ENCODE results near the gene IL17REL.

IL17REL gene

GRCh38 chr22:50046019-50046415 is 33.5 kb upstream of the IL17REL start:
- H3K9ac ChIP-seq = no peak overlapping the region
- no peaks in the 10 kb centered on the region for H4K20me1 ChIP-seq (ENCODE audit: insufficient read depth)
- H3K4me2 ChIP-seq = no peak overlapping the region
- H3K36me3 ChIP-seq (ENCODE audit: insufficient read depth) = no peaks in the 10 kb centered on the region
- H3K27me3 ChIP-seq (ENCODE audit: insufficient read depth, low read depth) = no peaks in the 10 kb centered on the region
- H2AFZ ChIP-seq (ENCODE audit: low read depth) = no peak overlapping the region
- no peaks in the 10 kb centered on the region for H3K79me2 ChIP-seq (ENCODE audit: insufficient read depth, low read depth)
- H3K4me3 ChIP-seq (IDR thresholded peaks at IDR 0.05; ENCODE audit: insufficient read depth, low read depth, low read length) = no peak overlapping the region
- no peak for TF ChIP-seq CTCF (conservative IDR thresholded peaks at IDR 0.05; ENCODE audit: low read depth, low read length)
- H3K4me1 ChIP-seq (ENCODE audit: low read depth, poor library complexity, severe bottlenecking) = no peaks in the 10 kb centered on the region
- no peak overlapping the region for H3K27ac ChIP-seq

GRCh38 chr22:50045211-50046018 is 32.9 kb upstream of the IL17REL start:
- H3K27ac ChIP-seq = no peak overlapping the region
- no peaks in the 10 kb centered on the region for H3K27me3 ChIP-seq (ENCODE audit: insufficient read depth, low read depth)
- H4K20me1 ChIP-seq (ENCODE audit: insufficient read depth) = no peaks in the 10 kb centered on the region
- H3K4me1 ChIP-seq (ENCODE audit: low read depth, poor library complexity, severe bottlenecking) = no peaks in the 10 kb centered on the region
- no peak overlapping the region for H2AFZ ChIP-seq (ENCODE audit: low read depth)
- H3K9ac ChIP-seq = no peak overlapping the region
- no peaks in the 10 kb centered on the region for H3K36me3 ChIP-seq (ENCODE audit: insufficient read depth)
- H3K4me2 ChIP-seq = no peak overlapping the region
- H3K4me3 ChIP-seq (IDR thresholded peaks at IDR 0.05; ENCODE audit: insufficient read depth, low read depth, low read length) = no peak overlapping the region
- H3K79me2 ChIP-seq (ENCODE audit: insufficient read depth, low read depth) = no peaks in the 10 kb centered on the region
- no peak for TF ChIP-seq CTCF (conservative IDR thresholded peaks at IDR 0.05; ENCODE audit: low read depth, low read length)

DNA sequence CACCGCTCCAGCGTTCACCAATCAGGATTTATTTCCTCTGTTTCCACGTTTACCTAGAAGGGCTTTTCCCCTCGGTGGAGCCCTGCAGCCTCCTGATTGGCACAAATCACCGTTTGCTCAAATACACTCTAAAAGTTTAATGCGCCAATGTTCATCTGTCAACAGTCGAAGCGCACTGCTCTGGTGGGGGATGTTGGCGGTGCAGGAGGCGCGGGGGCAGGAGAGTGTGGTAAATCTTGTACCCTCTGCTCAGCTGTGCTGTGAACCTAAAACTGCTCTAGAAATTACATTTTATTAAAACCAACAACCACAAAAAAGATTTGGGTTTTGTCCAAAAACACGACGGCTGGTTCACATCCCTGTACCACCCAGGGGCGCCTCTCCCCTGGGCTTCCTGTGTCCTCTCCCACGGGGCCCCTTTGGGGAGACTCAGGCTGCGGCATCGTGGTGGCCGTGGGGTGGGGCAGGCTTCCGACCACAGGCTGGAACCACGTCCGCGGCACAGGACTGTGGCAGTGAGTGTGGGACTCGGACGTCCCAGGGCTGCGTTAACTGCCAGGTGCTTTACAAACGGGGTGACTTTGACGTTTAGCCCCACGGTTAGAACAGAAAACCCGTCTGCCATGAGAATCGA is 32.0 kb upstream of the IL17REL start:
- H3K27me3 ChIP-seq (ENCODE audit: insufficient read depth, low read depth) = no peaks in the 10 kb centered on the region
- TF ChIP-seq CTCF (conservative IDR thresholded peaks at IDR 0.05; ENCODE audit: low read depth, low read length) = no peak
- H3K36me3 ChIP-seq (ENCODE audit: insufficient read depth) = no peaks in the 10 kb centered on the region
- H3K4me1 ChIP-seq (ENCODE audit: low read depth, poor library complexity, severe bottlenecking) = no peaks in the 10 kb centered on the region
- no peaks in the 10 kb centered on the region for H4K20me1 ChIP-seq (ENCODE audit: insufficient read depth)
- H3K27ac ChIP-seq = no peak overlapping the region
- H3K4me3 ChIP-seq (IDR thresholded peaks at IDR 0.05; ENCODE audit: insufficient read depth, low read depth, low read length) = no peak overlapping the region
- H3K4me2 ChIP-seq = no peak overlapping the region
- no peaks in the 10 kb centered on the region for H3K79me2 ChIP-seq (ENCODE audit: insufficient read depth, low read depth)
- no peak overlapping the region for H2AFZ ChIP-seq (ENCODE audit: low read depth)
- no peak overlapping the region for H3K9ac ChIP-seq

DNA sequence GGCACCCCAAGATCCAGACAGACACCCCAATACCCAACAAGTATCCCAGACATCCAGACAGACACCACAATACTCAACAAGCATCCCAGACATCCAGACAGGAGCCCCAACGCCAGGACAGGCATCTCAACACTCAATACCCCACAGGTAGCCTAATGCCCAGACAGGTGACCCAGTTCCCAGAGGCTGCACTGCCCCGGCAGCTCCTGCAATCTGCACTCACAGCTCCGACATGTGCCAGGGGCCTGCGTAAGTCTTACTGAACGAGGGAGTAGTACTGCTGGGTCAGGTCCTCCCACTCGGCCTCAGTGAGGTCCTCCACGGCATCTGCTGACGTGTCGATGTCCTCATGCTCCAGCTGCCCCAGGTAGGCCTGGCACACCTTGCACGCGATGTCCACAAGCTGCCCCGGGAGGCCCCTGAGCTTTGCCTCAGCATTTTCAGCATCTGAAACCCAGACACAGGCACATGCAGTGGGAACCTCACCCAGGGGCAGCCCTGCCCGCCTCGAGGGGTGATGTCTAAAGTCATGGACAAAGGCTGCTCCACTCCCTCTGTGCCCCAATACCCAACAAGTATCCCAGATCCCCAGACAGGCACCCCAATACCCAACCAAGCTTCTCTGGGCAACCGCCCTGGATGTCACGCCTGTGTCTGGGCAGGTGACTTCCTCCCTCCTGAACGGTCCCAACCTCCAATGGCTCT is 28.9 kb upstream of the IL17REL start:
- Histone ChIP-seq H3K36me3 (ENCODE audit: insufficient read depth) (no peaks in the 10 kb centered on the region), H4K20me1 (ENCODE audit: insufficient read depth) (no peaks in the 10 kb centered on the region), H3K4me3 (IDR thresholded peaks at IDR 0.05; ENCODE audit: insufficient read depth, low read depth, low read length) (no peak overlapping the region), H2AFZ (ENCODE audit: low read depth) (no peak overlapping the region), H3K27ac (no peak overlapping the region), H3K27me3 (ENCODE audit: insufficient read depth, low read depth) (no peaks in the 10 kb centered on the region; the same call in 1 of the 2 replicates), H3K79me2 (ENCODE audit: insufficient read depth, low read depth) (no peaks in the 10 kb centered on the region), H3K4me2 (no peak overlapping the region), H3K4me1 (ENCODE audit: low read depth, poor library complexity, severe bottlenecking) (no peaks in the 10 kb centered on the region), H3K9ac (no peak overlapping the region)
- TF ChIP-seq CTCF (conservative IDR thresholded peaks at IDR 0.05; ENCODE audit: low read depth, low read length) = no peak
